HG02973 (cell line): ENCODE data around the gene PSMB5.
"Not testable (repeated sequence)": the region's sequence is repeated elsewhere in the genome, so short reads cannot be mapped to it uniquely, and the experiment has no call there.

Source experiments
- ATAC-seq: cut with Tn5 transposase; IDR thresholded peaks from one replicate; pipeline ENCODE4 v1.9.1; 2021; ENCODE audit warnings: moderate library complexity; ENCODE audit not compliant: unreplicated experiment

The PSMB5 gene

GRCh38 chr14:23020143-23021128, 14.3 kb downstream of the PSMB5 start:
- no peak for ATAC-seq

GRCh38 chr14:23018107-23018506, 16.6 kb downstream of the PSMB5 start:
- no peak for ATAC-seq

GRCh38 chr14:23017091-23017490, 17.6 kb downstream of the PSMB5 start:
- ATAC-seq, result no peak

- no peak for ATAC-seq
Observed at GRCh38 chr14:23015618-23016017, 19.1 kb downstream of the PSMB5 start.

- ATAC-seq, result not testable (repeated sequence)
Observed at GRCh38 chr14:23013749-23014054, 21.0 kb downstream of the PSMB5 start.

GRCh38 chr14:23013054-23013748, 21.5 kb downstream of the PSMB5 start:
- ATAC-seq, result no peak

GRCh38 chr14:23009939-23010726, 24.6 kb downstream of the PSMB5 start, which contains the start of gene C14orf93:
C14orf93 (minus strand) TSS chr14:23010143; CDS start chr14:22999023, 11,120 bp downstream.
- no peak for ATAC-seq

GRCh38 chr14:23009483-23009938, 25.2 kb downstream of the PSMB5 start:
- no peak for ATAC-seq

- no peak for ATAC-seq
Observed at GRCh38 chr14:23008831-23009230, 25.9 kb downstream of the PSMB5 start.

- peak; percentile 91 for ATAC-seq
Observed at GRCh38 chr14:23006544-23007419, 27.9 kb downstream of the PSMB5 start.

- no peak for ATAC-seq
Observed at GRCh38 chr14:23006188-23006534, 28.5 kb downstream of the PSMB5 start.

- ATAC-seq, result no peak
Observed at GRCh38 chr14:23005451-23006187, 29.1 kb downstream of the PSMB5 start.

GRCh38 chr14:23004274-23004673, 30.4 kb downstream of the PSMB5 start:
- ATAC-seq, result not testable (repeated sequence)

GRCh38 chr14:23002592-23002991, 32.1 kb downstream of the PSMB5 start:
- ATAC-seq, result no peak

GRCh38 chr14:23000860-23001259, 33.8 kb downstream of the PSMB5 start:
- no peak for ATAC-seq

GRCh38 chr14:22998329-22999012, 36.2 kb downstream of the PSMB5 start:
- no peak for ATAC-seq

GRCh38 chr14:22997676-22998323, 36.9 kb downstream of the PSMB5 start:
- ATAC-seq, result no peak
